Stimulated activated CD8-positive, alpha-beta memory T cell treated with anti-CD3 and anti-CD28 coated beads, Interleukin-12 subunit alpha, Interleukin-12 subunit beta, amount 100 ng/mL, for 24 hours (primary cell): ENCODE data around the gene SPATS2.
"Not testable (repeated sequence)": the region's sequence is repeated elsewhere in the genome, so short reads cannot be mapped to it uniquely, and the experiment has no call there.

Experiments used
- DNase-seq: peaks from one replicate; pipeline ENCODE4 v3.0.0-alpha.2; 2020; ENCODE audit errors: extremely low read depth

SPATS2 gene

DNA sequence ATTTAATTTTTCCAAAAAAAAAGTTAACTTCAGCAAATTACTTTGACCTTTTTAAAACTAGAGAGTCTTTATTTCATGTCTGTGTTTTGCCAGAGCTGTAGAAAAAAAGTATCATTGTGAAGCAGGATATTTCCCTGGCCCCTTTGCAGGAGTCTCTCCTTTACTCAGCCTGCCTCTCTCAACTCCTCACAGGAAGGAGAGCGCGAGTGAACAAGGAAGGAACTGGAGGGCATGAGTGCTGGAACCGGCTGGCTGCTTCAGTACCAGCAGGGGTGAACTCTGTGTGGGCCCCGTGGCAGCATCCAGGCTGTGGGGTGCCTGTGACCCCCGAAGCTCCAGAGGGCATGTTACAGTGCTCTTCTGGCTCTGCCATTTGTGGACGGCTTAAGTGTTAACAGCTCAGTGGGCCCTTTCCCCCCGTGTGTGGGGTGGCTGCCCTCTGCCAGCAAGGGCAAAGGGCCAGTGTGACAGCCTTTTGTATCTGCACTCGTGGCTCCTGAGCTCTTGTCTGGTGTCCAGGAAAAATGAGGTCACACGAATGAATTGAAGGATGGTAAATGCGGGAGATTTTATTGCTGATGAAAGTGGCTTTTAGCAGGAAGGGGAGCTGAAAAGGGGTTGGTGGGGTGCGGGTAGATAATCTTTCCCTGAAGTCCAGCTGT is 95.0 kb downstream of the SPATS2 start:
- DNase-seq, result no peak

DNA sequence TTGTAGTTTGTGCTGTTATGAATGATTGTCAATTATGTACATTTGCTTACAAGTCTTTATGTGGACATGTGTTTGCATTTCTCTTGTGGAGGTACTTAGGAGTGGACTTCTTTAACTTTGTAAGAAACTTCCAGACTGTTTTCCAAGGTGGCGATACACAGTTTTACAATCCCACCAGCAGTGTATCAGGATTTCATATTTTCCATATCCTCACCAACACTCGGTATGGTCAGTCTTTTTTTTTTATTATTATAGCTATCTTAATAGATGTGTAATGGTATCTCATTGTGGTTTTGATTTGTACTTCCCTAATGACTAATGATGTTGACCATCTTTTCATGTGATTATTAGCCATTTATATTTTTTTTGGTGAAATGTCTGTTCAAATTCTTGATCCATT is 97.9 kb downstream of the SPATS2 start:
- no peak for DNase-seq

DNA sequence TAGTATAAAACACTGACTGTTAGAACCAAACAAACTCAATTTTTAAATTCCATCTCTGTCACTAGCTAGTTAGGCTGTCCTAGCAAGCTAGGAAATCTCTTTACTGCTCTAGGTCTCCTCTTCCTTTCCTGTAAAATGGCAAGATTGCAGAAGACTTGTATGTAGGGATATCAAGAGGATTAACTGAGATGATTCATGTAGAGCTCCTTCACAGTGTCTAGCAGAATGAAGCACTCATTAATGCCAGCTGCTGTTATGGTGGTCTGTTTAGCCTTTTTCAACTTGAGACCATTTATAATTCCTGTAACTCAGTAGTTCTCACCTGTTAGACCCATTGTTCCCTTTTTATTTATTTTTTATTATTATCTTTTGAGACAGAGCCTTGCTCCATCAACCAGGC is 103.7 kb downstream of the SPATS2 start:
- DNase-seq, result no peak

DNA sequence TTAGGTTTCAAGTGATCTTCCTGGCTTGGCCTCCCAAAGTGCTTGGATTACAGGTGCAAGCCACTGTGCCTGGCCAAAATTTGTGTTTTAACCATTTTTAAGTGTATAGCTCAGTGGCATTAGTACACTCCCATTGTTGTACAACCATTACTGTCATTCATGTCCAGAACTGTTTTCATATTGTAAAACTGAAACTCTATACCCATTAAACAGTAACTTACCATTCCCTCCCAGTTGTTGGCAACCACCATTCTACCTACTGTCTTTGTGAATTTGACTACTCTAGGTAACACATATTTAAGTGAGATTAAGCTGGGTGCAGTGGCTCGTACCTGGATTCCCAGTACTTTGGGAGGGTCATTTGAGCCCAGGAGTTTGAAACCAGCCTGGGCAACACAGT is 104.3 kb downstream of the SPATS2 start:
- no peak for DNase-seq

DNA sequence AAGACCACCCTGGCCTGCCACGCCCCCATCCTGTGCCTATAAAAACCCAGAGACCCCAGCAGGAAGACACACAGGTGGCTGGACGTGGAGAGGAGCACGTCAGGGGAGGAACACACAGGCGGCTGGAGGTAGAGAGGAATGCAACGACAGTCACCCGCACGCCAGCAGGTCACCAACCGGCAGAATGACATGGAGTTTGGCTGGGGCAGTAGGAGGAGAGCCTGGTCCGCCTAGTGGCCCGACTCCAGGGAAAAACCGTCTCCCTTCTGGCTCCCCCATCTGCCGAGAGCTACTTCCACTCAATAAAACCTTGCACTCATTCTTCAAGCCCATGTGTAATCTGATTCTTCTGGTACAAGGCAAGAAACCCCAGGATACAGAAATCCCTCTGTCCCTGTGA is 108.8 kb downstream of the SPATS2 start:
- no peak for DNase-seq

DNA sequence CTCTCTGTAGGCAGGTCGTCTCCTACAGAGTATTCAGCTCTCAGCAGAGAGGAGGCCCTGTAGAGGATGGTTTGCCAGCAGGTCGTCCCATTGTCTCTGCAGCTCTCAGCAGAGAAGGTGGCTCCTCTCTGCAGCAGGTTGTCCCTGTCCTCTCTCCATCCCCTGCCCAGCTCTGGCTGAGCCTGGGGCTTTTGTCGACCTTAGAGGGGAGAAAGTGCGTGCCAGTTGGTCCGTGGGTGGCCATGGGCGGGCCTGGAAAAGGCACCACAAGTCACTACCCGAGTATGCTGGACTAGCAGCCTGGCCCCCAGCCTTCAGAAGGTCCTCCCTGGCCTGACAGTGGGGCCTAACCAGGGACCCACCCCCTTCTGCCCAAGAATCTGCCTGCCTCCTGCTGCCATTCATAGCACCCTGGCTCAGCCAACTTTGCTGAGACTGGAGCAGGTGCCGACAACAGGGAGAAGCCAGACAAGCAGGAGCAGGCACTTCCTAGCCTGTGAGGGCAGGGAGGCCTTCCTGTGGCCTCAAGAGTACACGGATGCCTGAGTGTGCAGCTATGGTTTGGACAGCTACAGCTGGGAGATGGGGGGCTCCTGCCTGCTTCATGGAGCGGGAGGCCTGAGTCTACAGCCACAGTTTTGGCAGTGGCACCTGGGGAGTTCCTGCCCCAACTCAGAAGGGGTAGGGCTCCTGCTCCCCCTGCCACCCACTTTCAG is 111.8 kb downstream of the SPATS2 start:
- DNase-seq, result no peak

DNA sequence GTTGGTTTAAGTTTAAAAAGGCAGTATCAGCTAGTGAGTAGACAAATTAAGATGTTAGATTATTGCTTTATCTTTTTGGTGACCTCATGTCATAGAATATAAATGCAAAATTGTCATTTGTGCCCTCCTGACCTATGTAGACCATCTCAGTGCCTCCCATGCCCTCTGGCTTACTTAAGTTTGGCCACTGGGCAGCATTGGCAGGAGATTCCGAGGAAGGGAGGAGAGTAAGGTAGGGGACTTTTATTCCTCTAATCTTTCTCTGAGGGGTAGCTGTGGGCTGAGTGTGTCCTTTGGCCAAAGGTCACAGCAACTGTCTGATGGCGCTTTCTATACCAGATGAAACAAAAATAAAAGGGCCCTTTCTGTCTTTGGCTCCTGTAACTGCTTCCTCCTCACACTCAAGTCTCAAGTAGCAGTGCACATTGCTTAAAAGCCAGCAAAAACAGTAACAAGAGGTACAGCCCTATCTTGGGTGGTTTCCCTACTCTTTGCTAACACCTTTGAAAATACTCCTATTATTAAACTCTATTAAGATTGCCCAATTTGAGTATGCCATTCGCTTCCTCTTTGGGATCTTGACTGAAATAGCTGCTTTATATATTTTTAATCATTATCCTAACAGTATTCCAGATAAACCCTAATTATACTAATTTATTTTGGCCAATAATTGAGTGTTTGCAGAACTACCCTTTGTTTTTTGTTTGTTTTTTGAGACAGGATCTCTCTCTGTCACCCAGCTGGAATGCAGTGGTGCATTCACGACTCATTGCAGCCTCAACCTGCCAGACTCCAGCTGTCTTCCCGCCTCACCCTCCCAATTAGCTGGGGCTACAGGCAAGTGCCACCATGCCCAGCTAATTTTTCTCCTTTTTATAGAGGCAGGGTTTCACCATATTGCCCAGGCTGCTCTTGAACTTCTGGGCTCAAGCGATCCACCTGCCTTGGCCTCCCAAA is 115.1 kb downstream of the SPATS2 start:
- no peak for DNase-seq

DNA sequence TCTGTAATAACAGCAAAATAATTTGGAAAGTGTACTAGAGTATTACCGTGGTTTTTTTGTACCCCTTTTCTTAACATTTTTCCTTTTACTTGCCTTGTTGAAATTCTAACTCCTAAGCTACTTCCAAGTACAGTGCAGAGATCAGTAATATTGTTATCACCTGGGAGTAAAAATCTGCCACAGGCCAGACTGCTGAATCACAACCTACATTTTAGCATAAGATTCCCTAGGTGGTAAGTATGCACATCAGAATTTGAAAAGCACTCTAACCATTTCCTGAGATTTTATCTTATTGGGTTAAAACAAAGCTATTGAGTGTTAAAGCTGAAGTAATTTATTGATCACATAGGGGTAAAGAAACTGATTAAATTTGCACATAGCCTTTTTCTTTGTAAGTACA is 116.4 kb downstream of the SPATS2 start:
- no peak for DNase-seq

DNA sequence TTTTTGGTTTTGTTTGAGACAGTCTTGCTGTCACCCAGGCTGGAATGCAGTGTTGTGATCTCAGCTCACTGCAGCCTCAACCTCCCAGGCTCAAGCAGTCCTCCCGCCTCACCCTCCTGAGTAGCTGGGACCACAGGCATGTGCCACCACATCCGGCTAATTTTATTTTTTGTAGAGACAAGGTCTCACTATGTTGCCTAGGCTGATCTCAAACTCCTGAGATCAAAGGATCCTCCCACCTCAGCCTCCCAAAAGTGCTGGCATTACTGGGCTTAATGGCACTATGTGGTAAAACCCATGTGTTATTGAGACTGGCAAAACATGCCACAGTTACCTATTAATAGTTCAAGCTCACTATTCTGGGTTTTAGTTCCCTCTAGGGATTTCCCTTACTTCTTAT is 120.3 kb downstream of the SPATS2 start:
- no peak for DNase-seq

DNA sequence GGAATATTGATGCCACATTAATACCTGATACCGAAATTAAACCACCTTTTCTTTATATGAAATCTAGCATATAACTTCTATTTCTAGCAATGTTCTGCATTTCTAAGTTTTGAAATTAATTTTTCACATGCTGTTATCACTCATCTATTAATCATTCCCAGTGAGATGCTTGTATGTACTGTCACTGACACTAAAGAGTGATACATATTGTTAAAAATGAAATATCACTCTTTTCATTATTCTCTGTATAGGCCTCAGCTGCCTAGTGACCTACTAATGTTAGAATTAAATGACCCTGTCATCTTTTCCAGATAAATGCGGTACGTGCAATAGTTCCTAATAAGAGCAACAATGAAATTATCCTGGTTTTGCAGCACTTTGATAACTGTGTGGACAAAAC is 121.9 kb downstream of the SPATS2 start:
- DNase-seq, result no peak

DNA sequence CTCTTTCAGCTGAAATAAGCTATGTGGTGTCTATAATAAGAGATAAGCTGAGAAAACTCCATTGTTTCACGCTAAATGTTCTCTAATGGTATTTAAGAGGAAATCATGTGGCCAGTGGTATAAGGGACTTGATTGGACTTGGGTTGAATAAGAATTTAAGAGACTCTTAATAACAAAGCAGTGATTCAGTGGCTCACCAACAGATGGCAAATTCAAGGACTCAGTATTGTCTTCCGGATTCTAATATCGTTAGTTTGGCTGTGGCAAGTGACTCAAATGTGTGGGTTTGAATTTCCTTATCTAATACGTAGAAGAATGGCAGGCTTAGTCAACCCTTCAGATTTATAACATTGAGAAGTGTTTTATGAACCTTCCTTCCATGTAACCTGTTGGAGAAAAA is 122.5 kb downstream of the SPATS2 start:
- no peak for DNase-seq

DNA sequence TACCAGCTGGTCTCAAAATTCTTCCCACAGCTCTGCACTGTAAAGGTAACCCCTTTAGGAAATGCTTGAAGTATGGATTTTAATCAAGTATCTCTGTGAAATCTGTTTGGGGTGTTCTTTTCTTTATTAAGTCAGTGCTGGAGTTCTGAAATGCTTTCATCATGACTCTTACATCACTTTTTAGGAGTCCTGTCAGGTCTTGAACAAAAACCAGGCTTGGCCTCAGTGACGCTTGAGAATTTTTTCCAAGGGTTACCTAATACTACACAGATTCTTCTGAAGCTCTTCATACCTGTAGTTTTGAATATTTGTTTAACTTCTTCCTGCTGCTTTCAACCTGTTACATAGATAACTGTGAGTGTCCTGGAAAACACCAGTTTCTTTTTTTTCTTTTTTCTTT is 124.6 kb downstream of the SPATS2 start:
- no peak for DNase-seq

DNA sequence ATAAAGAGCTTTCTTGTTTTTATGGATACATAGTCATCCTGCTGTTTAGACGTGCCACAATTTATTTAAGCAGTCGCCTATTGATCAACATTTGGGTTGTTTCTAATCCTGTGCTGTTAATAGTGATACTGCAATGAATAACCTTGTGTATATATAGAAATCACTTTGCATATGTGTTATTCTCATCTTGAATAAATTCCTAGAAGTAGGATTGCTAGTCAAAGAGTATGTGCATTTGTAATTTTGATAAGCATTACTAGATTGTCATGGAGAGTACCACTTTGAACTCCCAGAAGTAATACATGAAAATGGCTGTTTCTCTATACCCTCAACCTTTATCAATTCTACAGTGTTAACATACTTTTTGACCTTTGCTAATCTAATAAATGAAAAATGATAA is 126.6 kb downstream of the SPATS2 start:
- DNase-seq, result no peak

DNA sequence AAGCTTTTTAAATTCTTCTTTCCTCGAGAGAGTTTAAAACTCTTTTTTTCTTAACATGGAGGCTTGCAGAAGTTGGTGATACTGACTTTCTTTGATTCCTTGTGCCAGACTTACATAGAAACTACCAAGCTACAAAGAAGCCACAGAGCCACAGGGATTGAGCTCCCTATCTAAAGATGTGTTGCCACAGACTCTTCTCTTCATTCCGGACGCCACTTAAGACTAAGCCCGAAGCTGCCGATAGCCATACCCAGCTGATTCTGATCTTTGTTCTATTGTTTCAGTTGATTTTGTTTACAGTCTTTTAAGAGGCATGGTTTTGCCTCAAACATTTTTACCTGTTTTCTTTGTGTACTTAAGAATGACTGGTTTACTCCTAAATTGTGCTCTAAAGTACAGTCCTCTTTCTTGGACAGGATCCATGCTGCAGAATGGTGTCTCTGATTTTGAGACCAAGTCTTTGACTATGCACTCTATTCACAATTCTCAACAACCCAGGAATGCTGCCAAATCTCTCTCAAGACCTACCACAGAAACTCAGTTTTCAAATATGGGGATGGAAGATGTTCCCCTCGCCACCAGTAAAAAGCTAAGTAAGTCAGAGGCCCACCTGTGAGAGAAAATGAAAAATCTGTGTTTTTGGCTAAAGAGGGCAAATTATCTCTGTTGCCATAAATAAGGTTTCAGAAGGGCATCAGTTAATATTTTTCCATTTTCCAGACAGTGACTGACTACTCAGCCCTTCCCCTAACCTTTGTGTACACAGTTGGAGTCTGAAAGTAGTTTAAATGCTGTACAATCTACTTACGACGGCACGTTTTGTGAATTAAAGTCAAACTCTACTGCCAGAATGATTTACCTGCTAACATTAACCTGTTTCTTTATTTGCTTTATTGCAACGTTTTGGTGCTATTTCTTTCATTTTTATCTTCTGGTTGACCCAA is 129.4 kb downstream of the SPATS2 start:
- DNase-seq, result no peak

DNA sequence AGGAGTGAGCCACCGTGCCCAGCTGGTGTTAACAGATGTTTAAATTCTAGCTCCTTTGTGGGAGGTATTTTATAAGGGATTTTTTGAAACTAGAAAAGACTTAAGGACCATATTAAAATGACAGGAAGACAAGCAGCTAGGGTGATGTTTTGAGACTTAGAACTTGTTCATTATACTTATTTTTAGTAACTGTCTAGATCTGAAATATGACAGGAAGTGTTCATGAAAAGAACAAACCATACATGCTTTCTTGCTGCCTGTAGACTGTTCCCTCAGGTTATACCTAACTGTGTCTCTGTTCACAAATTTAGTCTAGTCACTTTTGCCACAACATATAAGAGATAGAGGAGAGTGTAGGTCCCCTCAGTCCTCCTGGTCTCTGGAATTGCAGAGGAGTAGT is 134.6 kb downstream of the SPATS2 start:
- DNase-seq, result no peak

DNA sequence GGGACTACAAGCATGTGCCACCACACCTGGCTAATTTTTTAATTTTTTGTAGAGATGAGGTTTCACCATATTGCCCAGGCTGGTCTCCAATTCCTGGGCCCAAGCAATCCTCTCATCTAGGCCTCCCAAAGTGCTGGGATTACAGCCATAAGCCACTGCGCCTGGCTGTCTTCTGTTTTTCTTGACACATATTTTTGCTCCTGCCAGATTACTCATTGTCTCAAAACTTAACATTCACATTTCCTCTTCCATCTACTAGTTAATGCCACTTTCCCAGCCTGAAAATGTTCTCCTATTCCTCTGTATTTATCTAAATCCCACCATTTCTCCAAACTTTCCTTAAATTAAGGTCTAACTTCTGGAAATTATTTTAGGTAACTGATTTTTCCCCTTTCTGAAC is 135.3 kb downstream of the SPATS2 start:
- no peak for DNase-seq

DNA sequence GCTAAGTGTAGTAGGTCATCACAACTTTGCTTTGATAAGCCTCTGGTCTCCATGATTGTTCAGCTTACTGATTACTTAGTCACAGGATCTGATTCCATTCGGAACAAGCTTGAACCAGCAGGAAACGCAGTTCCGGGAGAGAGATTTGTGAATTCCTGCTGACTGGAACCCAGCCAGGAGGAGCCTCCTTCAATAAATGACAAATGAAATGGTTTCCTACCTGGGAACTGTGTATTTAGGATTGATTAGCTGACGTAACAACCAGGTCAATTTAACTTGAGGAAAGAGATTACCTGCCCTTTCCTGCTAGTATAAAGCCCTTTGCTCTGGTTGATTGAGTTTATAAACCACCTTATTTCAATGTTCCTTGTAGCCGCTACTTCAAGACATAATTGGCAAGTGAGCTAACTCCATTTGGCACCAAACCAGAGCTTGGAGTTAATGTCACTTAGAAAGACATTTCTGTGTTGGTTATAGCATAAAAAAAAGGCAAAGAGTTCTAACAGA is 136.5 kb downstream of the SPATS2 start:
- no peak for DNase-seq

DNA sequence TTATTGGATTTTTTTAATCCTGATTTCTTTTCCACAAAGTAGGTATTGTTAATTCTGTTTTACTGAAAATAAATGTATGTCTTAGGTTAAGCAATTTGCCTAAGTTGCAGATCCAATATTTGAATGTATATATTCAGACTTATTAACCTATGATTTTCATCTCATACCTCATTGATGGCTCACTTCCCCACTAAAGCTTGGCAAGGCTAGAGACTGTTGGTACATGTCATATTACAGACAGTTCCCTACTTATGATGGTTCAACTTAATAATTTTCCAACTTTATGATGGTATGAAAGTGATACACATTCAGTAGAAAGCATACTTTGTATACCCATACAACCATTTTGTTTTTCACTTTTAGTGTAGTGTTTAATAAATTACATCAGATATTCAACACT is 138.4 kb downstream of the SPATS2 start:
- no peak for DNase-seq

DNA sequence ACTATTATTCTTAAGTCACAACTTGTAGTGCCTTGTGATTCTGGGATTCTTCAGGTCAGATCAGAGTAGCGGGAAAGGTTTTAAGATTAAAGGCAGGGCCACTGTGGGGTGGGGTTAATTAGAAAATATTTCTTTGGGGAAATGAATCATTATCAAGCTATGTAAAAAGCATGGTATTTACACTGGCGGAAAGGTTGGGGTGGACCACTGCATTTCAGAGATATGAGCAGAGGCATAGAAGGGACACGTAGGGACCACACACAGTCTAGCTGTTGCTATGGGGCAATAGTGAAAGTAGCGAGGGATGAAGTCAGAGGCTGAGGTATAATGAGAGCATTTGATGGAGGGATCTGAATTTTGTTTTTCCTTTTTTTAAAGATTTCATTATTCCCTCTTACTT is 139.9 kb downstream of the SPATS2 start:
- no peak for DNase-seq

DNA sequence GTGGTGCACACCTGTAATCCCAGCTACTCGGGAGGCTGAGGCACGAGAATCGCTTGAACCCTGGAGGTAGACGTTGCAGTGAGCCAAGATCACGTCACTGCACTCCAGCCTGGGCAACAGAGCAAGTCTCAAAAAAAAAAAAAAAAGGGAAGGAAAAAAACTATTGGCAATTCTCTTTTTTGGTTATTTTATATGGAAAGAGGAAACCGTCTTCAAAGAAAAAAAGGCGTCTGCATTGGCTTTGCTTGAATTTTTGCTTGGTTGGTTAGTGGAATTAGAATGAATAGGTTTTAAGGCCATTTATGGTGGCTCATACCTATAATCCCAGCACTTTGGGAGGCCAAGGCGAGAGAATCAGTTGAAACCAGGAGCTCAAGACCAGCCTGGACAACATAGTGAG is 142.4 kb downstream of the SPATS2 start:
- not testable (repeated sequence) for DNase-seq

DNA sequence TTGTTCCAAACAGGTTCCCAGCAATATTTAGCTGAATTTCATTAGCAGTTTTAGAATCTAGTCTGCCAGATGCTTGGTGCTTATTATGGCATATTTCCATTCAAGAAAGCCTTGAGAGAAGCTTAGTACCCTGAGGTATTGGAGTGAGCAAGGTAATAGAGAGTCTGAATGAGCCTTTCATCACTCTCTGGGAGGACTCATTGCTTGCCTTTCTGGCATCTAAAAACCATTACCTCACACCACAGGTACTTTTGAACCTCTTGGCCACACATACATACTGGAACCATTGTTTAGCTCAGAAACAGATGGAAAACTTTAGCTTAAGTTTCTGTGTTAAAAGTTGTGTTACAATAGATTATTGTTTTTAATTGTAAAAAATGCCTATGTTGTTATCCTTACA is 144.1 kb downstream of the SPATS2 start:
- no peak for DNase-seq
